ENCODE measurements around the gene HERC2. TPM values are rescaled to one million over a fixed set of nuclear protein-coding genes. Genes with fewer than 3 reads are reported as not detected.

HERC2 gene
- total and polyA plus RNA-seq, 2 of the 8 experiments (the other 6 are each of a cell fraction or from before 2014, with no cell fraction given): 83.0 to 88.7 TPM

DNA sequence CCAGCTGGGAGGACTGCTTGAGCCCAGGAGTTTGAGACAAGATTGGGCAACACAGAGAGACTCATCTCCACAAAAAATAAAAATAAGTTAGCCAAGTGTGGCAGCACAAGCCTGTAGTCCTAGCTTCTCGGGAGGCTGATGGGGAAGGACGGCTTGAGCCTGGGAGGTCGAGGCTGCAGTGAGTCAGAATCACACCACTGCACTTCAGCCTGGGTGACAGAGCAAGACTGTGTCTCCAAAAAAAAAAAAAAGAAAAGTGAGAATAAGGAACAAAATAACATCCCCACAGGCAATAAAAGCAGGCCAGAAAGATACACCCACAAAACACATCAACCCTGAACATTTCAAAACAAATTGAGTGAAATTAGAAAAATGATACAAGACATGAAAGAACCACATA, 174.2 kb downstream of the HERC2 start (continued):
- TF ChIP-seq, protein P1, sequence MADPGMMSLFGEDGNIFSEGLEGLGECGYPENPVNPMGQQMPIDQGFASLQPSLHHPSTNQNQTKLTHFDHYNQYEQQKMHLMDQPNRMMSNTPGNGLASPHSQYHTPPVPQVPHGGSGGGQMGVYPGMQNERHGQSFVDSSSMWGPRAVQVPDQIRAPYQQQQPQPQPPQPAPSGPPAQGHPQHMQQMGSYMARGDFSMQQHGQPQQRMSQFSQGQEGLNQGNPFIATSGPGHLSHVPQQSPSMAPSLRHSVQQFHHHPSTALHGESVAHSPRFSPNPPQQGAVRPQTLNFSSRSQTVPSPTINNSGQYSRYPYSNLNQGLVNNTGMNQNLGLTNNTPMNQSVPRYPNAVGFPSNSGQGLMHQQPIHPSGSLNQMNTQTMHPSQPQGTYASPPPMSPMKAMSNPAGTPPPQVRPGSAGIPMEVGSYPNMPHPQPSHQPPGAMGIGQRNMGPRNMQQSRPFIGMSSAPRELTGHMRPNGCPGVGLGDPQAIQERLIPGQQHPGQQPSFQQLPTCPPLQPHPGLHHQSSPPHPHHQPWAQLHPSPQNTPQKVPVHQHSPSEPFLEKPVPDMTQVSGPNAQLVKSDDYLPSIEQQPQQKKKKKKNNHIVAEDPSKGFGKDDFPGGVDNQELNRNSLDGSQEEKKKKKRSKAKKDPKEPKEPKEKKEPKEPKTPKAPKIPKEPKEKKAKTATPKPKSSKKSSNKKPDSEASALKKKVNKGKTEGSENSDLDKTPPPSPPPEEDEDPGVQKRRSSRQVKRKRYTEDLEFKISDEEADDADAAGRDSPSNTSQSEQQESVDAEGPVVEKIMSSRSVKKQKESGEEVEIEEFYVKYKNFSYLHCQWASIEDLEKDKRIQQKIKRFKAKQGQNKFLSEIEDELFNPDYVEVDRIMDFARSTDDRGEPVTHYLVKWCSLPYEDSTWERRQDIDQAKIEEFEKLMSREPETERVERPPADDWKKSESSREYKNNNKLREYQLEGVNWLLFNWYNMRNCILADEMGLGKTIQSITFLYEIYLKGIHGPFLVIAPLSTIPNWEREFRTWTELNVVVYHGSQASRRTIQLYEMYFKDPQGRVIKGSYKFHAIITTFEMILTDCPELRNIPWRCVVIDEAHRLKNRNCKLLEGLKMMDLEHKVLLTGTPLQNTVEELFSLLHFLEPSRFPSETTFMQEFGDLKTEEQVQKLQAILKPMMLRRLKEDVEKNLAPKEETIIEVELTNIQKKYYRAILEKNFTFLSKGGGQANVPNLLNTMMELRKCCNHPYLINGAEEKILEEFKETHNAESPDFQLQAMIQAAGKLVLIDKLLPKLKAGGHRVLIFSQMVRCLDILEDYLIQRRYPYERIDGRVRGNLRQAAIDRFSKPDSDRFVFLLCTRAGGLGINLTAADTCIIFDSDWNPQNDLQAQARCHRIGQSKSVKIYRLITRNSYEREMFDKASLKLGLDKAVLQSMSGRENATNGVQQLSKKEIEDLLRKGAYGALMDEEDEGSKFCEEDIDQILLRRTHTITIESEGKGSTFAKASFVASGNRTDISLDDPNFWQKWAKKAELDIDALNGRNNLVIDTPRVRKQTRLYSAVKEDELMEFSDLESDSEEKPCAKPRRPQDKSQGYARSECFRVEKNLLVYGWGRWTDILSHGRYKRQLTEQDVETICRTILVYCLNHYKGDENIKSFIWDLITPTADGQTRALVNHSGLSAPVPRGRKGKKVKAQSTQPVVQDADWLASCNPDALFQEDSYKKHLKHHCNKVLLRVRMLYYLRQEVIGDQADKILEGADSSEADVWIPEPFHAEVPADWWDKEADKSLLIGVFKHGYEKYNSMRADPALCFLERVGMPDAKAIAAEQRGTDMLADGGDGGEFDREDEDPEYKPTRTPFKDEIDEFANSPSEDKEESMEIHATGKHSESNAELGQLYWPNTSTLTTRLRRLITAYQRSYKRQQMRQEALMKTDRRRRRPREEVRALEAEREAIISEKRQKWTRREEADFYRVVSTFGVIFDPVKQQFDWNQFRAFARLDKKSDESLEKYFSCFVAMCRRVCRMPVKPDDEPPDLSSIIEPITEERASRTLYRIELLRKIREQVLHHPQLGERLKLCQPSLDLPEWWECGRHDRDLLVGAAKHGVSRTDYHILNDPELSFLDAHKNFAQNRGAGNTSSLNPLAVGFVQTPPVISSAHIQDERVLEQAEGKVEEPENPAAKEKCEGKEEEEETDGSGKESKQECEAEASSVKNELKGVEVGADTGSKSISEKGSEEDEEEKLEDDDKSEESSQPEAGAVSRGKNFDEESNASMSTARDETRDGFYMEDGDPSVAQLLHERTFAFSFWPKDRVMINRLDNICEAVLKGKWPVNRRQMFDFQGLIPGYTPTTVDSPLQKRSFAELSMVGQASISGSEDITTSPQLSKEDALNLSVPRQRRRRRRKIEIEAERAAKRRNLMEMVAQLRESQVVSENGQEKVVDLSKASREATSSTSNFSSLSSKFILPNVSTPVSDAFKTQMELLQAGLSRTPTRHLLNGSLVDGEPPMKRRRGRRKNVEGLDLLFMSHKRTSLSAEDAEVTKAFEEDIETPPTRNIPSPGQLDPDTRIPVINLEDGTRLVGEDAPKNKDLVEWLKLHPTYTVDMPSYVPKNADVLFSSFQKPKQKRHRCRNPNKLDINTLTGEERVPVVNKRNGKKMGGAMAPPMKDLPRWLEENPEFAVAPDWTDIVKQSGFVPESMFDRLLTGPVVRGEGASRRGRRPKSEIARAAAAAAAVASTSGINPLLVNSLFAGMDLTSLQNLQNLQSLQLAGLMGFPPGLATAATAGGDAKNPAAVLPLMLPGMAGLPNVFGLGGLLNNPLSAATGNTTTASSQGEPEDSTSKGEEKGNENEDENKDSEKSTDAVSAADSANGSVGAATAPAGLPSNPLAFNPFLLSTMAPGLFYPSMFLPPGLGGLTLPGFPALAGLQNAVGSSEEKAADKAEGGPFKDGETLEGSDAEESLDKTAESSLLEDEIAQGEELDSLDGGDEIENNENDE (IDR thresholded peaks at IDR 0.05; ENCODE audit: insufficient replicate concordance, low read length): no peak
- TF ChIP-seq, protein P2, sequence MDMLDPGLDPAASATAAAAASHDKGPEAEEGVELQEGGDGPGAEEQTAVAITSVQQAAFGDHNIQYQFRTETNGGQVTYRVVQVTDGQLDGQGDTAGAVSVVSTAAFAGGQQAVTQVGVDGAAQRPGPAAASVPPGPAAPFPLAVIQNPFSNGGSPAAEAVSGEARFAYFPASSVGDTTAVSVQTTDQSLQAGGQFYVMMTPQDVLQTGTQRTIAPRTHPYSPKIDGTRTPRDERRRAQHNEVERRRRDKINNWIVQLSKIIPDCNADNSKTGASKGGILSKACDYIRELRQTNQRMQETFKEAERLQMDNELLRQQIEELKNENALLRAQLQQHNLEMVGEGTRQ (IDR thresholded peaks at IDR 0.05; ENCODE audit: low read length): no peak
- TF ChIP-seq SIN3A (conservative IDR thresholded peaks at IDR 0.05 in 1 of 2, IDR thresholded peaks at IDR 0.05 in 1 of 2; ENCODE audit: low read depth in 1 of 2, low read length in 2 of 2): no peak
